ENCODE results near the gene MACO1.
A peak's percentile ranks its signal among the peaks of the same experiment; 100 is the strongest.
"Not testable (repeated sequence)": the region's sequence is repeated elsewhere in the genome, so short reads cannot be mapped to it uniquely, and the experiment has no call there.

Gene MACO1

GRCh38 chr1:25487628-25488027 is 56.9 kb downstream of the MACO1 start:
- DNase-seq (ENCODE audit: low spot score) = no peak

- no peak for DNase-seq (ENCODE audit: low spot score)
These were observed 61.6 kb downstream of the MACO1 start for GRCh38 chr1:25492323-25492722.

- DNase-seq (ENCODE audit: low spot score) = no peak
These were observed 64.3 kb downstream of the MACO1 start for GRCh38 chr1:25494952-25495351.

- DNase-seq (ENCODE audit: low spot score) = no peak
These were observed 70.0 kb downstream of the MACO1 start for GRCh38 chr1:25500694-25501093.

GRCh38 chr1:25501235-25502058 is 70.8 kb downstream of the MACO1 start:
- peak; percentile 36 for DNase-seq (ENCODE audit: low spot score)

GRCh38 chr1:25502957-25503356 is 72.3 kb downstream of the MACO1 start:
- no peak for DNase-seq (ENCODE audit: low spot score)

- peak; percentile 38 for DNase-seq (ENCODE audit: low spot score)
These were observed 73.1 kb downstream of the MACO1 start for GRCh38 chr1:25503551-25504426.

- no peak for DNase-seq (ENCODE audit: low spot score)
These were observed 74.3 kb downstream of the MACO1 start for GRCh38 chr1:25504706-25505595.

- no peak for DNase-seq (ENCODE audit: low spot score)
These were observed 75.1 kb downstream of the MACO1 start for GRCh38 chr1:25505656-25506385.

- DNase-seq (ENCODE audit: low spot score) = not testable (repeated sequence)
These were observed 76.1 kb downstream of the MACO1 start for GRCh38 chr1:25506566-25507463.

- DNase-seq (ENCODE audit: low spot score) = no peak
These were observed 83.0 kb downstream of the MACO1 start for GRCh38 chr1:25513666-25514065.

- DNase-seq (ENCODE audit: low spot score) = no peak
These were observed 84.3 kb downstream of the MACO1 start for GRCh38 chr1:25515033-25515432.

GRCh38 chr1:25516686-25517085 is 86.0 kb downstream of the MACO1 start:
- DNase-seq (ENCODE audit: low spot score) = no peak

GRCh38 chr1:25517476-25518394 is 87.0 kb downstream of the MACO1 start:
- no peak for DNase-seq (ENCODE audit: low spot score)

GRCh38 chr1:25519624-25520023 is 88.9 kb downstream of the MACO1 start:
- DNase-seq (ENCODE audit: low spot score) = no peak

- DNase-seq (ENCODE audit: low spot score) = peak; percentile 68
These were observed 89.9 kb downstream of the MACO1 start for GRCh38 chr1:25520446-25521061.

GRCh38 chr1:25522031-25522655 is 91.4 kb downstream of the MACO1 start:
- no peak for DNase-seq (ENCODE audit: low spot score)

- no peak for DNase-seq (ENCODE audit: low spot score)
These were observed 92.8 kb downstream of the MACO1 start for GRCh38 chr1:25523542-25523941.

All from LoVo (cell line).